Ramos (cell line): ENCODE measurements around the gene AUTS2.

Source experiments
- in situ Hi-C: fragments of 300-500 bp; cut with MboI; formaldehyde crosslinking; loops from one replicate; pipeline ENCODE4 v1.14.3; 2022; ENCODE audit warnings: low sequenced_read_pairs; ENCODE audit not compliant: unreplicated experiment

Gene AUTS2

GRCh38 chr7:69702357-69702756 is 104.1 kb downstream of the AUTS2 start:
- in situ Hi-C loops = no loop called here

- in situ Hi-C loops = no loop called here
These were observed 104.8 kb downstream of the AUTS2 start for GRCh38 chr7:69703099-69703498.

GRCh38 chr7:69706070-69706469 is 107.8 kb downstream of the AUTS2 start:
- in situ Hi-C loops = no loop called here

GRCh38 chr7:69708857-69709256 is 110.6 kb downstream of the AUTS2 start:
- in situ Hi-C loops = no loop called here

GRCh38 chr7:69710768-69711438 is 112.6 kb downstream of the AUTS2 start:
- in situ Hi-C loops = no loop called here

- in situ Hi-C loops = no loop called here
These were observed 116.8 kb downstream of the AUTS2 start for GRCh38 chr7:69714886-69715576.

GRCh38 chr7:69717221-69717620 is 118.9 kb downstream of the AUTS2 start:
- in situ Hi-C loops = no loop called here

GRCh38 chr7:69719717-69720116 is 121.4 kb downstream of the AUTS2 start:
- in situ Hi-C loops = no loop called here

GRCh38 chr7:69722843-69723242 is 124.6 kb downstream of the AUTS2 start:
- in situ Hi-C loops = no loop called here

- in situ Hi-C loops = no loop called here
These were observed 125.4 kb downstream of the AUTS2 start for GRCh38 chr7:69723663-69724062.

GRCh38 chr7:69728304-69728703 is 130.0 kb downstream of the AUTS2 start:
- in situ Hi-C loops = no loop called here

GRCh38 chr7:69732203-69732602 is 133.9 kb downstream of the AUTS2 start:
- in situ Hi-C loops = no loop called here

- in situ Hi-C loops = no loop called here
These were observed 137.3 kb downstream of the AUTS2 start for GRCh38 chr7:69735582-69735981.

GRCh38 chr7:69736126-69736810 is 138.0 kb downstream of the AUTS2 start:
- in situ Hi-C loops = no loop called here

GRCh38 chr7:69738396-69738951 is 140.2 kb downstream of the AUTS2 start:
- in situ Hi-C loops = no loop called here

GRCh38 chr7:69739190-69739589 is 140.9 kb downstream of the AUTS2 start:
- in situ Hi-C loops = no loop called here

GRCh38 chr7:69739931-69740431 is 141.7 kb downstream of the AUTS2 start:
- in situ Hi-C loops = no loop called here

GRCh38 chr7:69742237-69742636 is 144.0 kb downstream of the AUTS2 start:
- in situ Hi-C loops = no loop called here

GRCh38 chr7:69743436-69743835 is 145.2 kb downstream of the AUTS2 start:
- in situ Hi-C loops = no loop called here

GRCh38 chr7:69744026-69744425 is 145.8 kb downstream of the AUTS2 start:
- in situ Hi-C loops = no loop called here

GRCh38 chr7:69746383-69746782 is 148.1 kb downstream of the AUTS2 start:
- in situ Hi-C loops = no loop called here
